ENCODE data around the gene PICALM.

DNA sequence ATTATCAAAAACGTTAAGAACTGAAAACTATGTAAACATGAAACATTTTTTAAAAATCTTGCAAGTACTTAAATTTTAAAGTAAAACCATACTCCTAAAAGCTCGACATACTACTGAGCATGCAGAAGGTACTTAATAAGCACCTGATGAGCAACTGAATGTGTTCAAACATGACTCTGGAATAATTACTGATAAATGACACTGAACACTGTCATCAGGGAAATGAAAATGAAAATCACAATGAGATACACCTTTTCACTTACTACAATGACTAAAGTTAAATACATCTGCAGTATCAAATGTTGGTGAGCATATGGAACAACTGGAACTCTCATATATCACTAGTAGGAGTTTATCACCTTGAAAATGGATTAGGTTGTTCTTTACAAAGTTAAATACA, 65.2 kb downstream of the PICALM start:
- TF ChIP-seq POLR2AphosphoS5 (IDR thresholded peaks at IDR 0.05; ENCODE audit: insufficient read depth, low read depth, low read length) (no peak), POLR2A (IDR thresholded peaks at IDR 0.05; ENCODE audit: low read depth, low read length) (no peak)
- TF ChIP-seq, protein P1, sequence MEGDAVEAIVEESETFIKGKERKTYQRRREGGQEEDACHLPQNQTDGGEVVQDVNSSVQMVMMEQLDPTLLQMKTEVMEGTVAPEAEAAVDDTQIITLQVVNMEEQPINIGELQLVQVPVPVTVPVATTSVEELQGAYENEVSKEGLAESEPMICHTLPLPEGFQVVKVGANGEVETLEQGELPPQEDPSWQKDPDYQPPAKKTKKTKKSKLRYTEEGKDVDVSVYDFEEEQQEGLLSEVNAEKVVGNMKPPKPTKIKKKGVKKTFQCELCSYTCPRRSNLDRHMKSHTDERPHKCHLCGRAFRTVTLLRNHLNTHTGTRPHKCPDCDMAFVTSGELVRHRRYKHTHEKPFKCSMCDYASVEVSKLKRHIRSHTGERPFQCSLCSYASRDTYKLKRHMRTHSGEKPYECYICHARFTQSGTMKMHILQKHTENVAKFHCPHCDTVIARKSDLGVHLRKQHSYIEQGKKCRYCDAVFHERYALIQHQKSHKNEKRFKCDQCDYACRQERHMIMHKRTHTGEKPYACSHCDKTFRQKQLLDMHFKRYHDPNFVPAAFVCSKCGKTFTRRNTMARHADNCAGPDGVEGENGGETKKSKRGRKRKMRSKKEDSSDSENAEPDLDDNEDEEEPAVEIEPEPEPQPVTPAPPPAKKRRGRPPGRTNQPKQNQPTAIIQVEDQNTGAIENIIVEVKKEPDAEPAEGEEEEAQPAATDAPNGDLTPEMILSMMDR (IDR thresholded peaks at IDR 0.05; ENCODE audit: extremely low read depth in 1 of 2, insufficient read depth in 1 of 2, low read depth in 1 of 2, low read length in 2 of 2) = no peak

Measured in endothelial cell of umbilical vein (primary cell).